BJ (cell line): Measurements from ENCODE around the gene MZT1. TPM values are rescaled to one million over a fixed set of nuclear protein-coding genes. Genes with fewer than 3 reads are reported as not detected.

Experiments used
- CTCF ChIA-PET: fragments of 350-600 bp; formaldehyde crosslinking; extraction: SDS; loops from one replicate; lab custom pipeline; 2021; ENCODE audit warnings: antibody characterized with exemption, inconsistent platforms; lab: Yijun Ruan, JAX
- POLR2A ChIA-PET: fragments of 300-600 bp; sonication (Branson Sonifier 250); formaldehyde crosslinking; extraction: SDS; loops from one replicate; lab custom pipeline; 2021; ENCODE audit warnings: antibody characterized with exemption; lab: Charles Lee
- DNase-seq: peaks from one replicate; pipeline ENCODE4 v3.0.0-alpha.2; 2011; ENCODE audit warnings: low read depth
- H3K27me3 ChIP-seq: 2 replicates; pipeline ENCODE4 v1.6.0; 2011; ENCODE audit warnings: low read length; ENCODE audit not compliant: control insufficient read depth, insufficient read depth
- H3K36me3 ChIP-seq: 2 replicates; pipeline ENCODE4 v1.5.1; 2011; ENCODE audit warnings: low read length; ENCODE audit not compliant: control insufficient read depth, insufficient read depth
- H3K4me3 ChIP-seq: 2 replicates; pipeline ENCODE4 v1.5.1; 2011; ENCODE audit warnings: low read depth, mild to moderate bottlenecking, control low read depth, low read length
- CTCF ChIP-seq: IDR thresholded peaks from 2 replicates; pipeline ENCODE4 v1.5.1; 2011; ENCODE audit warnings: low read depth, mild to moderate bottlenecking, control low read depth, inconsistent platforms, low read length, moderate library complexity; ENCODE audit not compliant: insufficient read depth
- polyA minus RNA-seq: library from RNA; depleted of rRNA, polyadenylated mRNA; stranded (reverse); fragments of >200 nt; gene quantifications from 2 replicates; pipeline ENCODE4 v1.2.3, GENCODE V29; 2011; rRNA and poly(A)+ RNA removed
- polyA plus RNA-seq: library from polyadenylated mRNA; depleted of rRNA; stranded (reverse); fragments of >200 nt; gene quantifications from 2 replicates; pipeline ENCODE4 v1.2.3, GENCODE V29; 2011; rRNA removed

The MZT1 gene
- polyA plus RNA-seq (3.3 and 6.3 TPM in 2 replicates), polyA minus RNA-seq (0.76 and 1.6 TPM in 2 replicates)

GRCh38 chr13:72727417-72728289 is at the start of gene MZT1, which contains the start of gene BORA:
MZT1 (minus strand) TSS chr13:72727629; CDS start chr13:72727602, 27 bp downstream.
BORA (plus strand) TSS chr13:72727923; CDS start chr13:72728941, 1,018 bp downstream.
- TF ChIP-seq CTCF: no peak
- peak; percentile 96 for DNase-seq
- H3K4me3 ChIP-seq: peak within 1 kb of the TSS; percentile 93
- ChIA-PET CTCF (no interaction called here), POLR2A (no interaction called here)
- H3K27me3 ChIP-seq: no peaks in the 10 kb centered on the region
- no peaks in the 10 kb centered on the region for H3K36me3 ChIP-seq

DNA sequence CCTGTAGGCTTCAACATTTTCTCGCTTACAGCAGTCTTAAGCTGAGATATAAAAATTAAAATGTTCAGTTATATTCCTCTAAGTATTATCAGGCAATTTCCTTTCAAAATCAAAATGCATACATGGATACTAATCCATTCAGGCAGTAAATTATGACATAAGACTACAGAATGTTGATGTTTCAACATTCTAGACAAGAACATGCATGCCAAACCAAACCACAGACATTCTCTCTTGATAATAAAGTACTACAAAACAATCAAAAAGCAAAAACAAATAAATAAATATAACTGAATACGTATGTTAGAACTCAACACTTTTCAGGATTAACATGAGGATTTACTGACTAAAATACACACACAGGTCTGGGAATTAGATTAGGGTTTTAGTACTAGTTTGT is 46.6 kb upstream of the MZT1 start:
- H3K36me3 ChIP-seq: peaks cover 10% of the 10 kb centered on the region
- no peak for DNase-seq

GRCh38 chr13:72763411-72763810 is 36.0 kb upstream of the MZT1 start:
- DNase-seq: no peak
- H3K27me3 ChIP-seq: no peaks in the 10 kb centered on the region
- peaks cover 11% of the 10 kb centered on the region for H3K36me3 ChIP-seq
- TF ChIP-seq CTCF: no peak
- H3K4me3 ChIP-seq: no peak overlapping the region
- POLR2A ChIA-PET: no interaction called here
- CTCF ChIA-PET: no interaction called here

More for the DNA sequence above, 46.6 kb upstream of the MZT1 start:
- ChIA-PET CTCF (no interaction called here), POLR2A (no interaction called here)
- TF ChIP-seq CTCF: no peak
- H3K4me3 ChIP-seq: no peak overlapping the region
- no peaks in the 10 kb centered on the region for H3K27me3 ChIP-seq

- peaks cover 9% of the 10 kb centered on the region for H3K36me3 ChIP-seq
- ChIA-PET CTCF (no interaction called here), POLR2A (no interaction called here)
Measured at GRCh38 chr13:72760189-72760588, 32.8 kb upstream of the MZT1 start.

More at GRCh38 chr13:72760189-72760588, 32.8 kb upstream of the MZT1 start:
- no peak for TF ChIP-seq CTCF
- no peak overlapping the region for H3K4me3 ChIP-seq
- DNase-seq: no peak
- no peaks in the 10 kb centered on the region for H3K27me3 ChIP-seq
